Dermis microvascular lymphatic vessel endothelial cell (primary cell): ENCODE measurements around the gene EP400. TPM values are rescaled to one million over a fixed set of nuclear protein-coding genes. Genes with fewer than 3 reads are reported as not detected.
"Not testable (repeated sequence)": the region's sequence is repeated elsewhere in the genome, so short reads cannot be mapped to it uniquely, and the experiment has no call there.

Source experiments
- DNase-seq, 2 donors: peaks; one replicate each; pipeline versions ENCODE4 v3.0.0 to v3.0.0-alpha.2; 2010; ENCODE audit warnings: low read depth in 2 of 2
- total RNA-seq: library from RNA; depleted of rRNA; stranded (reverse); fragments of >200 nt; gene quantifications from 2 replicates; pipeline ENCODE4 v1.2.1, GENCODE V29; 2014

Gene EP400
- total RNA-seq, 1 donor from 2014 or later, result 5.9 TPM

DNA sequence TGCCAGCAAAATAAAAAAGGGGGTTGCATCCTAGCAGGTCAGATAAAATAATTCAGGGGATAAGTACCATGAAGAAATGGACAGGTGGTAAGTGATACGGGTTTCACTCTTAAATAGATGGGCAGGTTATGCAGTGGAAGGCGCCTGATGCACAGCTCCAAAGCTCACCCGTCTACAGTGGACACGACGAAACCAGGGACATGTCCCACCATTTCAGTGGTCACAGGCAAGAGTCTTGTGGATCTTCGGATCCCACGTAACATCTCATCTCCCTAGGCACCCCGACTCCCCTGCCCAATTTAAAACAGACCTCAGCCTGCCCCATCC lies 133.8 kb downstream of the EP400 start:
- DNase-seq, result no peak

DNA sequence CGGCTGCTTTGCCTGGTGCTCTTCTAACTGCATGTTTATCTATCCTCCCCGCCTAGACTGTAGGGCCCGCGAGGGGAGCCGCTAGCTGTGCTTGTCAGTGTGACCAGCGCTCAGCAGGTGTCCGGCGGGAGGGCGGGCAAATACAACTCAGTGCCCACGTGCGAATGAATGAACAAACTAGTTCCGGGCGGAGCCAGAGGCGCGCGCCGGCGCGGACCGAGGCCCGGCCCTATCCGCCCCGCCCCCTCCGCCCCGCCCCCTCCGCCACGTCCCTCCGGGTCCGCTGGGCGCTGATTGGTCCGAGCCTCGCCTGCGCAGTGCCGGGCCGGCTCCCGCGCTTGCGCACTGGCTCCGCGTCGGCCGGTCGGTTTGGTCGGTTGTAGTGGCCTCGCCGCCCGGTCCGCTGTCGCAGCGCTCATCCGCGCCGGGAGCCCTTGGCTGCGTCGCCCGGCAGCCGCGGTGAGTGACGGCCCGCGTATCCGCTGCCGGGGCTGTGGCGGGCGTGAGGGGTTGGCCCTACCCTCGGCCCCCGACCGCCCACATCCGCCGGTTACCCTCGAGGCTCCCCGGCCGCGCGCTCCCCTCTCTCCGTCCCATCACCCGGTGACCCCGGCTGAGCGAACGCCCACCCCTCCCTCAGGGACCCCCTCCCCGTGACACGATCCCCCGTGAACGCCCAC lies 134.3 kb downstream of the EP400 start:
- peak; percentile 80 to 92 for DNase-seq

DNA sequence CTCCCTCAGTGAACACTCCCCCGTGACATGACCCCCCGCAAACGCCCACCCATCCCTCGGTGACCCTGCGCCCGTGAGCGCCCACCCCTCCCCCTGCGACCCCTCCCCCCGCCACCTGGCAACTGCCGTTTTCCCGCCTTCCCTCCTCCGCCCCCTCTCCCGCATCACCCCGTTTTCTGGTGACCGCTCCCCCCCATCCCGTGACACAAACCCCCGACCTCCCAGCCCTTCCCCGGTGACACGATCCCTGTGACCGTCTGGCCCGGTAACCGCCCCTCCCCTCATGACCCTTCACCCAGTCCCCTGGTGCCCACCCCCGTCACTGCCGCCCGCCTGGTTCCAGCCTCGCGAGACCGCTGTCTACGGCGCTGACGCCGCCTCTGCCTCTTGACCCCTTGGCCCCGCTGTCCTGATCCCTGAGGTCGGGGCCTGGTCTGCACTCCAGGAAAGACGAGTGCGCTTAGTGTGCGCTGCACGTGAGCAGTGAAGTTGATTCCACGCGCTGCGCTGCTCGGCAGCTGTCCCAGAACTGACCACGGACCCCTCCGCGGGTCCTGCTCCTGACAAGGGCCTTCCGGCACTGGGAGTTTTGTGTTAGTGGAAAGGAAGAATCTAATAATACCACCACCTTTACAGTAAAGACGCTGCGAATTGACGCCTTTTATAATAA lies 135.0 kb downstream of the EP400 start:
- DNase-seq, result peak; percentile 42 to 65

DNA sequence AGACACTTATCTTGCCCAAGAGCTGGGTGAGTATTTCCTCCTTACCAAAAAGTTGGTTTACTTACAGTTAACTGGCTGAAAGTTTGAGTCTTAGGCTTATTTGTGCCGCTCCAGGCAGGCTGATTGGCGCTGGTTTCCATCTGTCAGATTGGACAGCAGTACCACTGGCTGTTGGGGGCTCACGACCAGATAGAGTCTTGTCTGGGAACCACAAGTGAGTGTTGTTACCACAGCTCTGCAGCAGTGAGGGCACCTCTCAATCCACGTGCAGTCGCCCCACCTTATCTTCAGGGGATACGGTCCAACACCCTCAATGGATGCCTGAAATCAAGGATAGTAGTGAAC lies 135.5 kb downstream of the EP400 start:
- DNase-seq, result peak in 1 of 2 donors; percentile 14

DNA sequence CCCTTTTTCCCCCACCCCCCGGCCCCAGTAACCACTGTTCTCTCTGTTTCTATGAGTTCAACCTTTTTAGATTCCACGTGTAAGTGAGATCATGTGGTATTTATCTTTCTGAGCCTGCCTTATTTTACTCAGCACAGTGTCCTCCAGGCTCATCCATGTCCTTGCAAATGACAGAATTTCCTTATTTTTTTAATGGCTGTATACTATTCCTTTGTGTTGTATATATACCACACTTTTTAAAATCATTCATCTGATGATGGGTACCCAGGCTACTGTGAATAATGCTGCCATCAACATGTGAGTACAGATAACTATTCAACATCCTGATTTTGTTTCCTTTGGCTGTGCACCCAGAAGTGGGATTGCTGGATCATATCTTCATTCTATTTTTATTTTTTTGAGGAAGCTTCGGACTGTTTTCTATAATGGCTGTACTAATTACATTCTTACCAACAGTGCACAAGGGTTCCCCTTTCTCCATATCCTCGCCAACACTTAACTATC lies 139.7 kb downstream of the EP400 start:
- peak; percentile 42 to 64 for DNase-seq

DNA sequence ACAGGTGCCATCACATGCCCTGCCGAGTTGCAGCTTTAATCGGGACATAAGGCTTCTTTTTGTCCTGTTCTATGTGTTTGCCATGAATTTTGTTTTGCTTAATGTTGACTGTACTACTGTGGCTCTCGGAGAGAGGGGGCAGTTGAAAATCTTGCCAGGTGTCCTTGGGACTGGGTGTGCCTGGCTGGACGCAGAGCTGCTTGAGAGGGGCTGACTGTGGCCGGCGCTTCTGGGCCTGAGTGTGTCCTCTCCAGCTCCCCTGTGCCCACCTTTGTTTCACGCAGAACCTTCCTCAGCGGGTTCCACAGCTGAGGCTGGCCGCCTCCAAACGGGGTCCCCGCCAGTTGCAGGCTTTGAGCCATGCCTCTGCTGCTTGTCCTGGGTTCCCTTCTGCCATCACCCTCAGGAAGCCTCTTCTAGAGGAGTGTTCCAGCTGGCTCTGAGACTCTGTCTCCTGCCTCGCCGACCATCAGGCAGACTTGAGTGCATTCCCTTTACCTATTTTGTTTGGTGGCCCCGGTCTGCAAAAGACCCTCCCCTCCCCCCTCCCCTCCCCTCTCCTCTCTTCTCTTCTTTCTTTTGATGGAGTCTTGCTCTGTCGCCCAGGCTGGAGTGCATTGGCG lies 144.6 kb downstream of the EP400 start:
- no peak for DNase-seq

DNA sequence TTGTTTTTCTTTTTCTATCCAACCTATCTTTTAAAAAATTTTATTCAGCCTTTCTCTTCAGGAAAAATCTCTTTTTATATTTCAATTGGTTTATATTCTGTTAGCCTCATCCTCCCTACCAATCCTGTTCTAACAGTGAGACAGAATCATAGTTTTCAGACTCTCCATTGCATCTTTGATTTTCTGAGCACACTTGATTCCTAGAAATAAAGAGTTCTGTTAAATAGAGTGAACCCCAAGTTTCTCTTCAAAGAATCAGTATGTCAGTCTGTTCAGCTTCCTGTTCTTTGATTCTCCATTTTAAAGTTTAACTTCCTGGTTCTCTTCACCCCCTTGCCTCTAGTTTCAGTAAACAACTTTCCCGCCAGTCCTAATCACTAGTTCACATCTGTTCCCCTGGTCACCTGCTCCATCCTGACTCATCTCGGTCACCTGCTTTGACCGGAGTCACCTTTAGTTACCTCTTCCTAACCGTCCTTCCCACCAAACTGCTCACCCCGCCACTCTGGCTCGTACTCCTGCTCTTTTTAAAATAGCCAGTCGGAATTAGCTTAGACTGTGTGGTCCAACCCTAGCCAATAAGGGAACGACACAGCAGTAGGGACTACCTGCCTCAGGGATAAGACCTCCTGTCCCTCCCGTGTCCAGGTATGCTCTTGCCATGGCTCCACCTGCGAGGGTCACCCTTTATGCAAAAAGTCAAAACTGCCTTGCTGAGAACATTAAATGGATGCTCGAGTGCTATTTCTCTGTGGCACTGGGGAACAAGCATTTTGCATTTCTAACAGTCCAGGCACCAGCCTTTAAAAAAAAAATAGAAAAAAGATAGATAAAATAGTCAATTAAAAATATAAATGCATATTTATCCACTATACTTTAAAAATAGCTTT lies 146.0 kb downstream of the EP400 start:
- DNase-seq, result no peak

DNA sequence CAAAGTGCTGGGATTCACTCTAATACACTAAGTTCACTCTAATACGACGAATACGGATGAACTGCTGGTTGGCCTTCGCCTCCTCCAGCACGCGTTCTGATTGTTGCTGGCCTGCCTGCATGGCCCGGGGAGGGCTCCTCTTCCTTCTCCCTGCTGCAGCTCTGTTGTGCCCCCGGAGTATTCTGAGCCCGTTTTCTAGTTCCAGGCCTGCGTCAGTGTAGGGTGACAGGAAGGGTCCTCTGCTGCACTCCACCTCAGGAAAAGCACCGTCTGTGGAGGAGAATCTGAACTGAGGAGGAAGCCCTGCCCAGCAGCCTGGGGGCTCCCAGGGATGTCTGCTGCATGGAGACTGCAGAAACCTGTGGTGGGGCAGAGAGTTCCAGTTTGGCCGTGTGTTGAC lies 150.0 kb downstream of the EP400 start:
- no peak for DNase-seq

GRCh38 chr12:132100306-132101065 lies 150.7 kb downstream of the EP400 start:
- DNase-seq, result no peak

- DNase-seq, result no peak
Measured at GRCh38 chr12:132102297-132102696, 152.6 kb downstream of the EP400 start.

DNA sequence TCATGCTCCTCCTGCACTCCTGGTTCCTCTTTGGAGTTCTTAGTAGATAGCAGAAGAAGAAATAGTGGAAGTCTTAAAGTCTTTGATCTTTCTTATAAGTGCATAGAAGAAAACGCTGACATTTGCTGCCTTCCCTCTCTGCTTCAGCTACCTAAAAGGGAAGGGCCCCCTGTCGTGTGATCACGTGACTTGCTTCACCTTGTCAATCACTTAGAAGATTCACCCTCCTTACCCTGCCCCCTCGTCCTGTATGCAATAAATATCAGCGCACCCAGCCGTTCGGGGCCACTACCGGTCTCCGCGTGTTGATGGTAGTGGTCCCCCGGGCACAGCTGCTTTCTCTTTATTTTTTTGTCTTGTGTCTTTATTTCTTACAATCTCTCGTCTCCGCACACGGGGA lies 153.3 kb downstream of the EP400 start:
- not testable (repeated sequence) for DNase-seq

GRCh38 chr12:132103542-132104308 lies 154.0 kb downstream of the EP400 start:
- DNase-seq, result no peak

DNA sequence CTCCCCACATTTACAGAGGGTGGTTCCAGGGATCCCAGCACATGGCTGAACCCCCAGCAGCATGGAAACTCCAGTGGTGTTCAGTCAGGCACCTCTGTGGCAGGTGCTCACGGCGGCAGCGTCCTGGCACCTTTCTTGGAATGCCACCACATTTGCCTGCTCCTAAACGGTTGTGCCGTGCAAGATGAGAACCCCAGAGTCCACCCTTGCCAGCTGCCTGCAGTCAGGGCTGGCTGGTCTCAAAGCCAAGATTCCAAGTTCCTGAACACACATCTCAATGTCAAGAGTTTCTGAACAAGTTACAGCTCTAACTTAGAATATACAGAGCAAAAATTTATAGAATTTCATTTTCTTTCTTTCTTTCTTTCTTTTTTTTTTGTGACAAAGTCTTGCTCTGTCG lies 155.7 kb downstream of the EP400 start:
- no peak for DNase-seq

DNA sequence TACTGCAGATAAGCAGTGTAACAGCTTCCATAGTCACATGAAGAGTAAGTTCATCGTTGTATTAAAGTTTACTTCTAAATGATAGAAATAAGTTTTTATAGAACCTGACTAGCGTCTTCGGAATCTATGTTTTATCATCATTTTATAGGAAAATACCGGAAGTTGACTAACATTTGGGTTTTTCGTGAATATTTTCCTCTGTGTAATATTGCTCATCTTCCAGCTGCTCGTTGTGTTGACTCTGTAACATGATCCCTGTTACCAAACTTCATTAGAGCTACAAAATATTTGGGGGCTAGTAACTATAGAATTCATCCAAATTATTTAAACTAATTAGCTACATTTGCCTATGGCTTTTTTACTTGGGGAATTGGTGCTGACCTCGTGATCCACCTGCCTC lies 157.2 kb downstream of the EP400 start:
- no peak for DNase-seq

DNA sequence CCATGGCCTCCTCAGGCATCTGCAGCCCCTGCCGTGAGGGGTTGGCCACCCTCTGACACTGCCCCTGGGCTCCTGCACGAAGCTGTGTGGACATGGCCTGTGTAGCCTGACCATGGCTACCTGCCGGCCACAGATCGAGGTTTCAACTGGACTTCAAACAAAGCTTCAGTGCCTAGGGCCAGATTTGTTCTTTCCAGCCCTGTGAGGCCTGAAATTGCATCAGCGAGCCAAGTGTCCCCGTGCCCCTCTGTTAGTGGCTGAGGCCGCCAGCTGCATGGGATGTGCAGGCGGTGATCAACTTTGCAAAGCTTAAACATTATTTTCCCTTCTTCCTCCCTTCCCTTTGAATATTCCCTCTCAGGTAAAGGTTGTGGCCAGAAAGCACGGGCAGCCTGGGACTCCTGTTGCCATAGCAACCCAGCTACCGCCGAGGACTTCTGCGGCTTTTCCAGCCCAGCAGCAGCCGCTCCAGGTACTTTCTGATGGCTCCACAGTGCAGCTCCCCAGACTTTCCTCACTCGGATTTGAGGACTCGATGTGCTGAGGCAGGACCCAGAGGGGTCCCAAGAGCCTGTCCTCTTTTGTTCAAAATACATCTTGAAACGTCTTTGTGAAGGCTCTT lies 158.6 kb downstream of the EP400 start:
- no peak for DNase-seq

DNA sequence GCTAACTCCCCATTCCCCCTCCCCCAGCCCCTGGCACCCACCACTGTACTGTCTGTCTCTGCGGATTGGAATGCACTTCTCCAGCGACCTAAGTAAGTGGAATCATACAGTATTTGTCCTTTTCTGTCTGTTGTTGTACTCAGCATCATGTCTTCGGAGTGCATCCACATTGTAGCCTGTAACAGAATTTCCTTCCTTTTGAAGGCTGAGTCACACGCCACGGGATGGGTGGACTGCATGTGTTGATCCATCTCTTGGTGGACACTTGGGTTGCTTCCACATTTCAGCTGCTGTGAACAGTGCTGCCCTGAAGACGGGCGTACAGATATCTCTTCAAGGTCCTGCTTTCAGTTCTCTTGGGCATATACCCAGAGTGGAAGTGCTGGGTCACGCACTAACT lies 160.0 kb downstream of the EP400 start:
- peak in 1 of 2 donors; percentile 77 for DNase-seq

DNA sequence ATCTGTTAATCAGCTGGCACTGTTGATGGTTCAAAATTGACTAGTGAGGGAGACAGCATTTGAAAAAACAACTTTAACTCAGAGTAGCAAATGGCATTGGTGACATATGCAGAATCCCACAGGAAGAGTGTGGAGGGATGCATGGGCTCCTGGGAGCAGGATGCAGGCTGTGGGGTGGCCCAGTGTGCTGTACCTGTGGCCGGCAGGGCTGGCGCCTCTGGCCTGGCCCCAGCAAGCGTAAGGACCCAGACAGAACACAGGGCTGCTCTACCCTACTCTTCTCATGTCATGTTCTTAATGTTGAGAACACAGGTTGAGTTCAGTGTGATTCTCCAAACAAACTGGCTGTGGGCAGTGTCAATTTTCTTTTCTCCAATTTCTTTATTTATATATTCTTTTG lies 160.9 kb downstream of the EP400 start:
- DNase-seq, result no peak

DNA sequence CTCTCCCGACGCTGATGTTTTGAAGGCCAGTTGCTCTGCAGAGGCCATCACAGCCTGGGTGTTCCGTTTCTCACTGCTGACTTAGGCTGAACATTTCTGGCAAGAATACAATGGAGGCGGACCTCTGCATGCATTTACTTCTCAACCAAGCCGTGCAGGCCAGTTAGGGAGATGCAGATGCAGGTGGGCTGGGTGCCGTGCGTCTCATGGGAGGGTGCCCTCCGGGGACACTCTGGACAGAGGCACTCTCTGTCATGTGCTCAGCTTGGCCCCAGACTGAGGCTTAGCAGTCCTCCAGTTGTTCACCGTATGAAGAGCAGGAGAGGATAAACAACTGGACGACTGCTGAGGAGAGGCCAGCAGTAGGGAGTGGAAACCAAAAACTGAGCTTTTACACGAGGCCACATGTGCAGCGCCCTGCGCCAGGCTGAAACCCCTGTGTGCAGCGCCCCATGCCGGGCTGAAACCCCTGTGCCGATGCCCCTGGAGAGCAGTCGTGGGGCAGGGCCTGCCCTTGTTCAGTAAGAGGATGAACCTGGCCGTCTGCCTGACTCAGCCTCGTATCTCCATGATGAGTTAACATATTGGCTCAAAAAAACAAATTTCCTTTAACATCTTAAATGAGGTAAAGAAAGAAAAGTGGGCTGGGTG lies 162.0 kb downstream of the EP400 start:
- DNase-seq, result no peak

- DNase-seq, result no peak
Measured at GRCh38 chr12:132114667-132115066, 164.9 kb downstream of the EP400 start.
